Brain microvascular endothelial cell (primary cell): ENCODE results near the gene MBOAT2.

Experiments used
- DNase-seq: peaks from one replicate; pipeline ENCODE4 v3.0.0-alpha.2; 2020
- H3K27ac ChIP-seq: fragments of 250-450 bp; sonication (Bioruptor Pico); 2 replicates; pipeline ENCODE4 v1.5.1; 2020; ENCODE audit warnings: mild to moderate bottlenecking, moderate library complexity
- H3K27me3 ChIP-seq: fragments of 250-450 bp; sonication (Bioruptor Pico); replicated peaks from 2 replicates; pipeline ENCODE4 v1.5.1; 2020; ENCODE audit warnings: mild to moderate bottlenecking
- H3K36me3 ChIP-seq: fragments of 250-450 bp; sonication (Bioruptor Pico); replicated peaks from 2 replicates; pipeline ENCODE4 v1.5.1; 2020; ENCODE audit warnings: mild to moderate bottlenecking
- H3K4me3 ChIP-seq: 2 replicates; pipeline ENCODE4 v1.5.1; 2011; ENCODE audit warnings: low read depth, mild to moderate bottlenecking, control low read depth, low read length, moderate library complexity
- in situ Hi-C: cut with HindIII; loops from 2 replicates; pipeline ENCODE4 v1.10.0; 2017; ENCODE audit warnings: low sequenced_read_pairs, low pct_ligation_motif_present
- TF ChIP-seq, protein P1 (sequence below): IDR thresholded peaks from 2 replicates; pipeline ENCODE4 v1.5.1; 2011; ENCODE audit warnings: low read depth, mild to moderate bottlenecking, moderate library complexity, low read length, control low read depth, inconsistent platforms; ENCODE audit errors: missing control alignments

The MBOAT2 gene

DNA sequence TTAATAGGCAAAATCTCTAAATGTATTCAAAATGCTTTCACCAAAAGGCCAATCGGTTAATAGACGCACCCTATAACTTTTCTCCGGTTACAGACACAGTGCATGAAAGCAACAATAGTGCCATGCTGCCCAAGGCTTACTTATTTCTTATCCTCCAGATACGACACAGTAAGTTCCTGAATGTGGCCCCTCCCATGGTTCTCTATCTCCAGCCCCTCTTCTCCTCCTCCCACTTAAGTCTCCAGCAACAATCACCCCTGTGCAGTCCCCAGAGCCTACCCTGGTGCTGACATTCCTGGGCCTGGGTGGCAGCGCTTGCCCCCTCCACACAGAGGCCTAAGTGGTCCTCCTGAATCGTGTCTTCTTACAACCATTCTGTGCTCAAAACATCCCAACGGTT lies 169.6 kb downstream of the MBOAT2 start:
- H3K27ac ChIP-seq = no peak overlapping the region
- DNase-seq = no peak
- in situ Hi-C loops = no loop called here
- no peak overlapping the region for H3K4me3 ChIP-seq
- no peaks in the 10 kb centered on the region for H3K36me3 ChIP-seq
- H3K27me3 ChIP-seq = no peaks in the 10 kb centered on the region
- TF ChIP-seq, protein P1, sequence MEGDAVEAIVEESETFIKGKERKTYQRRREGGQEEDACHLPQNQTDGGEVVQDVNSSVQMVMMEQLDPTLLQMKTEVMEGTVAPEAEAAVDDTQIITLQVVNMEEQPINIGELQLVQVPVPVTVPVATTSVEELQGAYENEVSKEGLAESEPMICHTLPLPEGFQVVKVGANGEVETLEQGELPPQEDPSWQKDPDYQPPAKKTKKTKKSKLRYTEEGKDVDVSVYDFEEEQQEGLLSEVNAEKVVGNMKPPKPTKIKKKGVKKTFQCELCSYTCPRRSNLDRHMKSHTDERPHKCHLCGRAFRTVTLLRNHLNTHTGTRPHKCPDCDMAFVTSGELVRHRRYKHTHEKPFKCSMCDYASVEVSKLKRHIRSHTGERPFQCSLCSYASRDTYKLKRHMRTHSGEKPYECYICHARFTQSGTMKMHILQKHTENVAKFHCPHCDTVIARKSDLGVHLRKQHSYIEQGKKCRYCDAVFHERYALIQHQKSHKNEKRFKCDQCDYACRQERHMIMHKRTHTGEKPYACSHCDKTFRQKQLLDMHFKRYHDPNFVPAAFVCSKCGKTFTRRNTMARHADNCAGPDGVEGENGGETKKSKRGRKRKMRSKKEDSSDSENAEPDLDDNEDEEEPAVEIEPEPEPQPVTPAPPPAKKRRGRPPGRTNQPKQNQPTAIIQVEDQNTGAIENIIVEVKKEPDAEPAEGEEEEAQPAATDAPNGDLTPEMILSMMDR = no peak

DNA sequence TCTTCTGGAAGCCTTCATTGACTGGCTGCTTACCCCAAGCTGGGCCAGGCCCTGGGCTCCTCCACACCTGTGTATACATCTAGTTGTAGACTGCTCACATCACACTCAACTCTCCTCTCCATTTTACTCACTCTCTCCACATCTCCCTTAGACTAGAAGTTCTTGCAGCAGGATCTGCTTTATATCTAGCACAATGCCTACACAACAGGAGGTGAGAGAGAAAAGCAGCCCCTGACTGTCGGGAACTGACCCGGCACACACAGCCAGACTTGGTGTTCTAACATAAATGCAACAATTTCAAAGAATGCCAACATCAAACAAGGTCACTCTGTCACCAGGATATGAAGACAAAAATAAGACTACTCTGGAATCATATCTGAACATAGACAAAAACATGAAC lies 172.0 kb downstream of the MBOAT2 start:
- no peak overlapping the region for H3K4me3 ChIP-seq
- H3K27me3 ChIP-seq = no peaks in the 10 kb centered on the region
- H3K27ac ChIP-seq = no peak overlapping the region
- TF ChIP-seq, protein P1 = no peak
- no peaks in the 10 kb centered on the region for H3K36me3 ChIP-seq
- in situ Hi-C loops = no loop called here
- DNase-seq = no peak

DNA sequence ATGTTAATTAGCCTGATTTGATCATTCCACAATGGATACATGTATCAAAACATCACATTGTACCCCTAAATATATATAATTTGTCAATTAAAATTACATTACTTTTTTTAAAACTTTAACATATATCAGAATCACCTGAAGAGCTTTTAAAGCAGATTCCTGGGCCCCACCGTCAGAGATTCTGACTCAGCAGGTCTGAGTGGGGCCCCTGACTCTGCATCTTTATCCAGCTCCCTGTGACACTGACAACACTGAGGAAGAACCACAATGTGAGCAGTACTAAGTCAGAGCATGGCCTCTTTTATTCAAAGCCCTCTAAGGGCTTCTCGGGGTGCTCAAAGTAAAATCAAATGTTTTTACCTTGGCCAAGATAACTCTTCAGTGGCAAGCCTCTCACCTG lies 175.8 kb downstream of the MBOAT2 start:
- TF ChIP-seq, protein P1 = no peak
- in situ Hi-C loops = no loop called here
- peaks cover 5% of the 10 kb centered on the region for H3K36me3 ChIP-seq
- no peak for DNase-seq
- H3K27ac ChIP-seq = no peak overlapping the region
- no peak overlapping the region for H3K4me3 ChIP-seq
- H3K27me3 ChIP-seq = no peaks in the 10 kb centered on the region

GRCh38 chr2:8822218-8822617 lies 181.3 kb downstream of the MBOAT2 start:
- DNase-seq = no peak
- H3K36me3 ChIP-seq = peaks cover 7% of the 10 kb centered on the region
- TF ChIP-seq, protein P1 = no peak
- in situ Hi-C loops = no loop called here
- no peak overlapping the region for H3K27ac ChIP-seq
- no peaks in the 10 kb centered on the region for H3K27me3 ChIP-seq
- no peak overlapping the region for H3K4me3 ChIP-seq

DNA sequence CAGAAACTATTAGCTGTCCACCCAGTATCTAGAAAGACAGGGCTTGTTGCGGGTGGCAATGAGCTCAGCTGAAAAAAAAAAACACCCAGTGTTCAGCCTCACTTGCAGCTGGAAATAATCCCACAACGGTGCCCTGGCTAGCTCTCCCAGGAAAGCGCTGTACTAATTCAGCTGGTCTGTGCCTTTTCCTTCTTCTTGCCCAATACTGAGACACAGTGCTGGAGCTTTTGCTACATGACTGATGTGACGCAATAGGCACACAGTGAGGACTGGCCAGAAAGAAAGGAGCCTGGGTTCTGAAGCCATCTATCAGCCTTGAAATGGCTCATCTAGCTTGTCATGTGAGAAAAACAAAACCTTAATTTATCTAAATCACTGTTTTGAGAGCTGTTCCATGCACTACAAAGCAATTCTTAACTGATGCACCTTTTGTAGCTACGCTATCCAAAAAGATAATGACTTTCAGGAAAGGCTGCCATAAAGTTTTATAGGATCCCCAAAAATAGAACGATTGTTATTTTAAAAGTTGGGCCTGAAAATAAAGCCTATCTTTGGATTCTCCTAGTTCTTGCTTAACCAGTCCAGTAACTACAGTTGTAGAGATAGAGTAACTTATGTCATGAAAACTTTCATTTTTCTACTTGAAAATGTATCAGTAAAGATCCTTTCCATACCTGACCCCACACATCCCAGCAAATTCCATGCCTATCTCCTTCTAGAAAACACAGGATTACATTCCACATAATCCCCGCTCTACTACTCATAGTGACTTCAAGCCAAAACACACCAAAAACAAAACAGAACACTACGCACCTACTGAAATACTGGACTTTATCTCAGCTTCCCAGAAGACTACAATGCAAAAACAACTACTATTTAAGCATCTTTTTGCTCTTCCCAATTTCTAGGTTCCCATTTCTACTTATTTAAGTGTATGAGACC lies 181.9 kb downstream of the MBOAT2 start:
- Histone ChIP-seq H3K27ac (no peak overlapping the region), H3K4me3 (no peak overlapping the region), H3K27me3 (no peaks in the 10 kb centered on the region), H3K36me3 (peaks cover 7% of the 10 kb centered on the region)
- no peak for DNase-seq
- TF ChIP-seq, protein P1 = no peak
- in situ Hi-C loops = no loop called here
